ENCODE data around the gene SLC27A3.

GRCh38 chr1:153752072-153752471, 23.1 kb upstream of the SLC27A3 start:
- no peak for TF ChIP-seq CHD2 (IDR thresholded peaks at IDR 0.05; ENCODE audit: low read length)
- TF ChIP-seq CTCF (IDR thresholded peaks at IDR 0.05; ENCODE audit: control extremely low read depth in 1 of 3, insufficient read depth in 1 of 3, low read depth in 1 of 3, low read length in 3 of 3) = no peak
- TF ChIP-seq POU5F1 (IDR thresholded peaks at IDR 0.05; ENCODE audit: low read depth, low read length) = no peak
- TF ChIP-seq EZH2 (IDR thresholded peaks at IDR 0.05; ENCODE audit: low read depth, low read length, severe bottlenecking) = no peak
- no peak for TF ChIP-seq JUND (IDR thresholded peaks at IDR 0.05; ENCODE audit: low read length)
- TF ChIP-seq EP300 (IDR thresholded peaks at IDR 0.05; ENCODE audit: borderline replicate concordance in 1 of 2, low read depth in 2 of 2, low read length in 2 of 2) = no peak
- TF ChIP-seq SUZ12 (IDR thresholded peaks at IDR 0.05; ENCODE audit: low read length) = no peak
- no peak for TF ChIP-seq POLR2A (IDR thresholded peaks at IDR 0.05; ENCODE audit: control extremely low read depth in 1 of 2, low read depth in 2 of 2, low read length in 2 of 2)
- TF ChIP-seq POLR2AphosphoS5 (IDR thresholded peaks at IDR 0.05; ENCODE audit: low read depth, low read length) = no peak
- no peak for TF ChIP-seq SP4 (IDR thresholded peaks at IDR 0.05; ENCODE audit: low read length)
- TF ChIP-seq YY1 (IDR thresholded peaks at IDR 0.05; ENCODE audit: low read depth, low read length) = no peak
- TF ChIP-seq RAD21 (IDR thresholded peaks at IDR 0.05 in 1 of 2, conservative IDR thresholded peaks at IDR 0.05 in 1 of 2; ENCODE audit: low read depth in 2 of 2, low read length in 2 of 2) = no peak

Measured in H1 (cell line).